ENCODE measurements around the gene CRHR2.

DNA sequence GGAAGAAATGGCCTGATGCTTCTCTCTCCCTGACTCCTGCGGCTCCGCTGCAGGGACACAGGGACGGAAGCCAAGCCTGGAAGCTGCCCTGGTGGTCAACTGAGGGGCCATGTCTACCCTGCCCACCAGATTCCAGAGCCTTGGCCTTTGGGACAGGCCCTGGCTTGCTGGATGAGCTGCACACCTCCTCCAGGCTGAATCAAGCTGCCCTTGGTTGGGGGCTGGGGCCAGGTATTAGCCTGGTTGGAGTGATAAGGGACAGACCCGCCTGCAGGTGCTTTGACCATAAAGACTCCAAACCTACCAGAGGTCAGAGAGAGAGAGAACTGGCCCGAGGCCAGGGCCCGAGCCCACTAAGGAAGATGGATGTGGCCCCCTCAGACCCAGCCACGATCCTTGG is 30.1 kb downstream of the CRHR2 start:
- TF ChIP-seq HOXA3 (CRISPR knock-in tag; IDR thresholded peaks at IDR 0.05) = no peak
- TF ChIP-seq ZFP90 (CRISPR knock-in tag; IDR thresholded peaks at IDR 0.05; ENCODE audit: borderline replicate concordance) = no peak
- TF ChIP-seq, protein P1, sequence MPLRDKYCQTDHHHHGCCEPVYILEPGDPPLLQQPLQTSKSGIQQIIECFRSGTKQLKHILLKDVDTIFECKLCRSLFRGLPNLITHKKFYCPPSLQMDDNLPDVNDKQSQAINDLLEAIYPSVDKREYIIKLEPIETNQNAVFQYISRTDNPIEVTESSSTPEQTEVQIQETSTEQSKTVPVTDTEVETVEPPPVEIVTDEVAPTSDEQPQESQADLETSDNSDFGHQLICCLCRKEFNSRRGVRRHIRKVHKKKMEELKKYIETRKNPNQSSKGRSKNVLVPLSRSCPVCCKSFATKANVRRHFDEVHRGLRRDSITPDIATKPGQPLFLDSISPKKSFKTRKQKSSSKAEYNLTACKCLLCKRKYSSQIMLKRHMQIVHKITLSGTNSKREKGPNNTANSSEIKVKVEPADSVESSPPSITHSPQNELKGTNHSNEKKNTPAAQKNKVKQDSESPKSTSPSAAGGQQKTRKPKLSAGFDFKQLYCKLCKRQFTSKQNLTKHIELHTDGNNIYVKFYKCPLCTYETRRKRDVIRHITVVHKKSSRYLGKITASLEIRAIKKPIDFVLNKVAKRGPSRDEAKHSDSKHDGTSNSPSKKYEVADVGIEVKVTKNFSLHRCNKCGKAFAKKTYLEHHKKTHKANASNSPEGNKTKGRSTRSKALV (CRISPR knock-in tag; IDR thresholded peaks at IDR 0.05) = no peak
- TF ChIP-seq SPEN (CRISPR knock-in tag; IDR thresholded peaks at IDR 0.05; ENCODE audit: low read depth) = no peak
- no peak for TF ChIP-seq FOSL2 (CRISPR knock-in tag; IDR thresholded peaks at IDR 0.05)
- no peak for TF ChIP-seq RNF2 (conservative IDR thresholded peaks at IDR 0.05; ENCODE audit: low read depth)
- no peak for TF ChIP-seq KDM5A (IDR thresholded peaks at IDR 0.05; ENCODE audit: borderline replicate concordance, low read length)
